HG03442 (cell line): Measurements from ENCODE around the gene KLF3.
A peak's percentile ranks its signal among the peaks of the same experiment; 100 is the strongest.

Experiments
- ATAC-seq: cut with Tn5 transposase; IDR thresholded peaks from one replicate; pipeline ENCODE4 v1.9.1; 2021; ENCODE audit warnings: mild to moderate bottlenecking, moderate library complexity; ENCODE audit not compliant: unreplicated experiment

Gene KLF3

GRCh38 chr4:38672397-38673129 is 8.6 kb downstream of the KLF3 start:
- no peak for ATAC-seq

GRCh38 chr4:38673130-38673978 is 9.4 kb downstream of the KLF3 start:
- no peak for ATAC-seq

DNA sequence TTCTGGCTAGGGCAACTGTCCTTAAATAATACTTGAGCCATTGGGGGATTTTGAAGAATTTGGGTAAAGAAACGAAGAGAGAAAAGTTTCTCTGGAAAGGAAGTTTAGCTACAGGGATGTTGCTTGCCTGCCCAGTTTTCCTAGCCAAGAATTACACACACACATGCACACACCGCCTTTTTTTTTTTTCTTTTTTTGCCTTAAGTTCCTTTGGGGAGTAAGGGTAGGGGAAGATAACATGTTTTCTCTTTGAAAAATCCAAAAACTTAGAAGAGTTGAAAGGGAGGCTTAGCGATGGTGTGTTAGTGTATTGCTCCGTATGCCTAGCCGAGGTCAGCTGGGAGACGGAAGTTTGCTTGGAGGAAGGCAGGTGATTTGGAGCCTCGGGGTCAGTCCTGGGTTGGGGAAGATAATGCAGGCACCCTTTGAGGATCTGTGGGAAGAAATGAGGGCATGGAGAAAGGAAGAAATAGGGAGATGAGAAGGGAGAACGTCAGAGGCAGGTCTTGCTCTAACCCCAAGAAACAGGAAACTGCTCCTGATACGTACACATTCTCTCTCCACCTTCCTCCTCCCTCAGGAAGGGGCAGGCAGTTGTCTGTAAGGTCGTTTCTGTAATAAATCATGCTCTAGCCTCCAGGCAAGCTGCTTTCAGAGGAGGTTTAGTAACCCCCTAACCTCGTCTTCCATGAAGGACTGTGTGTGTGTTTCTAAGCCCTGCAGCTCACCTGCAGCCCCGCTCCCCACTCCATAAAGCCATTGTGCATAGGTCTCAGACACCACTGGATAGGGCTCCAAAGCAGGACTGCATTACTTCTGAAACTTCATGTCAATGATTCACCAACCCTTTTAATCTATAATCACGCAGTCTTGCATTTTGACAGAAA is 10.5 kb downstream of the KLF3 start:
- ATAC-seq, result no peak

GRCh38 chr4:38675146-38676121 is 11.4 kb downstream of the KLF3 start:
- peak; percentile 54 for ATAC-seq

GRCh38 chr4:38676986-38677385 is 13.0 kb downstream of the KLF3 start:
- ATAC-seq, result no peak

DNA sequence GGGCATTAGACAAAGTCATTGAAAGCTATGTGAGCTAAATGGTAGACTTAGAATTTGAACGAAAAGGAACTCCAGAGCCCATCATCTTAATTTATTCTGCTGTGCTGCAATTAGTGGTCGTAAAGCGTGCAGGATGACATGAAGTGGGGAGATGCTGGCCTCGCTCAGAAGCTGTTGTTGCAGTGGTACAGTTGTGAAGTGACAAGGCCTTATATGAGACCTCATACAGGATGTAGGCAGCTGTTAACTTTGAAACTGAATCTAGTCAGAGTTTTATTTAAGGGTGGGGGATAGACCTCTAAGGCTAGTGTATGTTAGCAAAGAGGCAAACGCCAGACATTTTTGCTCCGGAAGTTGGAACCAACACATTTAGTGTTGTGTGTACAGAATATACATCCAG is 13.4 kb downstream of the KLF3 start:
- no peak for ATAC-seq

- no peak for ATAC-seq
Observed at GRCh38 chr4:38678078-38678477, 14.1 kb downstream of the KLF3 start.

DNA sequence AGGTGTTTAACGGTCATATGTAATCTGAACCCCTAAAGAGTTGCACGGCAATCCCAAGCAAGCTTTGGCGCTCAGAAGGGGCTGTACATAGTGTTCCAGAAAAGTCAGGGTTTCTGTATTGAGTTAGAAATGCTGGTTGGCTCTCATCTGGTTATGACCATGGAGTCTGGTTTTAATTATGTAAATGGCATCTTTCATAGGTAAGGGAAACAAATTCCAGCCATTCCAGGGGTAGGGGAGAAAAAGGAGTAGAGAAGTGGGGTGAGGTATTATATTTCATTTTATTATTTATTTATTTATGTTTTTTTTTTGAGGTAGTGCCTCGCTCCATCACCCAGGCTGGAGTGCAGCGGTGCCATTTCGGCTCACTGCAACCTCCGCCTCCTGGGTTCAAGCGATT is 15.9 kb downstream of the KLF3 start:
- ATAC-seq, result no peak

GRCh38 chr4:38681281-38681991 is 17.4 kb downstream of the KLF3 start:
- no peak for ATAC-seq

DNA sequence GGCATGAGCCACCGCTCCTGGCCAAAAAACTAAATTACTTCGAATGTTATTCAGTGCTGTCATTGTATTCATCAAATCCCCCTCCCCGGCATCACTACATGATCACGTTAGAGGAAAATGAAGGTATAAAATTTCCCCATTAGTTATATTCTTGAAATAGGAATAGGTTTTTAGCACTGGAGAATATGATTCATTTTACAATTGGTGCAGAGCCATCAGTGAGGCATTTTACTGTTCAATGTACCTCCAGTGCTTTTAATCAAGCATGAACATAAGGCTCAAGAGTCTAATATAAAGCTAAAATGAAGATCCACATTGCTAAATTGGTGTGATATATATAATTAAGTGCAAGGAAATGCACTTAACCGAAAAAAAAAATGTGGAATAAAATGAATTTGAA is 18.3 kb downstream of the KLF3 start:
- no peak for ATAC-seq

DNA sequence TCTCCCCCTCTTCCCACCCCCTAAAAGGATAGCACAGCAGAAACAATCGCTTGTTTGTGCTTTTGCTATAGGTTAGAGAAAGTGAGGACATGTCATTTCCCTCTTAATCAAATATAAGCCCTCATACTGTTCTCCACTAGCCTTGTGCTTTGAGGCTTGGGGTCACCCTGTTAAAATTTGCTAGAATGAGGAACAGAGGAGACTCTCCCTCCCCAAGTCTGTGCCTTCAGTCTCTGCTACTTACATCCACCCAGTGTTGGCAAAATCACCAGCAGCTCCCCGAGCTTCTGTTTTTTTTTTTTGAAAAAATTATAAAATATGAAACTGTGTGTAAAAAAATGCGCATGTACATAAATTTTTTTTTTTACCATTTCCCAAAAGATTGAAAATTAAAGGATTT is 19.3 kb downstream of the KLF3 start:
- ATAC-seq, result no peak

- no peak for ATAC-seq
Observed at GRCh38 chr4:38684271-38684670, 20.3 kb downstream of the KLF3 start.

- no peak for ATAC-seq
Observed at GRCh38 chr4:38684951-38685844, 21.2 kb downstream of the KLF3 start.

DNA sequence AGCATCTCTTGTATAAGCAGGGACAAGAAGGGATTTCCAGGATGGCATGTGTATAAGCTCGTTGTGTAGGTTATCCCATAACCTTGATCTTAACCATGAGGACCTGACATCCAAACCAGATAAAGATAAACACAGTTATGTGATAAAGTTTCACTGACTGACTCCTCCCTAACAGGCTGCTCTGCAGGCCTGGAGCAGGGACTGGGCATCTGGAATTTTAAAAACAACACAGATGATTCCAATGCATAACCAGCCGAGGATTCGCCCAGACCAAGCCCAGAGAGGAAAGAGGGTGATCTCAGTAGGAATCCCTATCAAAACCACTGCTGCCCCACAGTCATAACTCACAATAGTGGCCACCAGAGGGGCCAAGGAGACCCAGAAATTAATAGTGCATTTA is 22.7 kb downstream of the KLF3 start:
- ATAC-seq, result no peak

DNA sequence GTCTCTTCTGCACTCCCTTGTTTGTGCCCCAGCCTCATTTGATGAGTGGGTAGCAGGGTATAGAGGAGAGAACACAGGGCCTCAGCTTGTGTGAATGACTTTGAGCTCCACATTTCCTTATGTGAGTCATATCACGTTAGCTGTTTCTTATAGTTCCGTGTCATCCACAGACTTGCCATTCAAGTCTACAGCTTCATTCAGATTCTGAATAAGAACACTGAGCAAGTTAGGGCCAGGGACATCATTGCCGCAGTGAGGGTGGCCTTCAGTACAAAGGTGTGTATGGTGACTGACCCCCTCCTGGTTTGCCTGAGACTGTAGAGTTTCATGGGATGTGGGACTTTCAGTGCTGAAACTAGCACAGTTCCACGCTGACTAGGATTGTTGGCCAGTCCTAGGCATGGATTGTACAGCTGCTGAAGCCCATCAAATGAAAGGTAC is 23.6 kb downstream of the KLF3 start:
- ATAC-seq, result no peak

GRCh38 chr4:38688676-38689355 is 24.8 kb downstream of the KLF3 start:
- ATAC-seq, result no peak

GRCh38 chr4:38691251-38692008 is 27.4 kb downstream of the KLF3 start:
- ATAC-seq, result no peak
